SIG-M5 treated with dmso at 0.1 percent for 504 hours (cell line): Measurements from ENCODE around the gene VGLL2.

Experiments
- DNase-seq: peaks from one replicate; lab custom pipeline; 2025; ENCODE audit not compliant: unreplicated experiment; lab: John Stamatoyannopoulos, UW

Gene VGLL2

GRCh38 chr6:117311726-117312125 is 46.4 kb downstream of the VGLL2 start:
- DNase-seq: no peak

- peak; percentile 4 for DNase-seq
Observed at GRCh38 chr6:117317261-117317660, 51.9 kb downstream of the VGLL2 start.
